SU-DHL-6 (cell line): ENCODE results near the gene HOOK2.
"Not testable (repeated sequence)": the region's sequence is repeated elsewhere in the genome, so short reads cannot be mapped to it uniquely, and the experiment has no call there.

ENCODE experiments used
- EZH2phosphoT487 ChIP-seq: fragments of 200-600 bp; sonication (generic), shearing (Covaris generic); conservative IDR thresholded peaks from 2 replicates; pipeline ENCODE4 v1.6.1; 2018; ENCODE audit warnings: mild to moderate bottlenecking, antibody characterized with exemption, low read length, moderate library complexity, mixed read lengths
- TF ChIP-seq, protein P1 (sequence below): fragments of 200-600 bp; sonication (generic); IDR thresholded peaks from one replicate; pipeline ENCODE4 v1.5.1; 2017; ENCODE audit warnings: antibody characterized with exemption, mild to moderate bottlenecking, low read length, moderate library complexity; ENCODE audit not compliant: insufficient read depth, poor library complexity, severe bottlenecking

DNA sequence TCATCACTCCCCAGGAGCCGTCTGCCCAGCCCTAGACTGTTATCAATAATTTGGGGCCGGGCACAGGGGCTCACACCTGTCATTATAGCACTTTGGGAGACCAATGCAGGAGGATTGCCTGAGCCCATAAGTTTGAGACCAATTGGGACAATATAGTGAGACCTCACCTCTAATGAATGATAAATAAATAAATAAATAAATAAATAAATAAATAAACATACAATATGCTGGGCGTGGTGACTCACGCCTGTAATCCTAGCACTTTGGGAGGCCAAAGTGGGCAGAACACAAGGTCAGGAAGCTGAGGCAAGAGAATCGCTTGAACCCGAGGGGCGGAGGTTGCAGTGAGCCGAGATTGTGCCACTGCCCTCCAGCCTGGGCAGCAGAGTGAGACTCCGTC is 62.0 kb downstream of the HOOK2 start:
- TF ChIP-seq, protein P1, sequence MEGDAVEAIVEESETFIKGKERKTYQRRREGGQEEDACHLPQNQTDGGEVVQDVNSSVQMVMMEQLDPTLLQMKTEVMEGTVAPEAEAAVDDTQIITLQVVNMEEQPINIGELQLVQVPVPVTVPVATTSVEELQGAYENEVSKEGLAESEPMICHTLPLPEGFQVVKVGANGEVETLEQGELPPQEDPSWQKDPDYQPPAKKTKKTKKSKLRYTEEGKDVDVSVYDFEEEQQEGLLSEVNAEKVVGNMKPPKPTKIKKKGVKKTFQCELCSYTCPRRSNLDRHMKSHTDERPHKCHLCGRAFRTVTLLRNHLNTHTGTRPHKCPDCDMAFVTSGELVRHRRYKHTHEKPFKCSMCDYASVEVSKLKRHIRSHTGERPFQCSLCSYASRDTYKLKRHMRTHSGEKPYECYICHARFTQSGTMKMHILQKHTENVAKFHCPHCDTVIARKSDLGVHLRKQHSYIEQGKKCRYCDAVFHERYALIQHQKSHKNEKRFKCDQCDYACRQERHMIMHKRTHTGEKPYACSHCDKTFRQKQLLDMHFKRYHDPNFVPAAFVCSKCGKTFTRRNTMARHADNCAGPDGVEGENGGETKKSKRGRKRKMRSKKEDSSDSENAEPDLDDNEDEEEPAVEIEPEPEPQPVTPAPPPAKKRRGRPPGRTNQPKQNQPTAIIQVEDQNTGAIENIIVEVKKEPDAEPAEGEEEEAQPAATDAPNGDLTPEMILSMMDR = not testable (repeated sequence)
- not testable (repeated sequence) for TF ChIP-seq EZH2phosphoT487
